K562 (cell line): ENCODE measurements around the gene FBXW9. TPM values are rescaled to one million over a fixed set of nuclear protein-coding genes. Genes with fewer than 3 reads are reported as not detected.
A peak's percentile ranks its signal among the peaks of the same experiment; 100 is the strongest.

ENCODE experiments used
- CSDE1 ChIP-seq, 2 experiments: fragments of 450-650 bp; IDR thresholded peaks; 2 replicates each; pipeline ENCODE4 v1.6.1; 2016; ENCODE audit warnings: mild to moderate bottlenecking in 1 of 2
- CXXC5 ChIP-seq: fragments of 250-450 bp; sonication (Bioruptor Pico); IDR thresholded peaks from 2 replicates; pipeline ENCODE4 v1.8.0; 2022; ENCODE audit warnings: inconsistent platforms, mild to moderate bottlenecking, moderate library complexity
- KAT7 ChIP-seq: sonication (generic); formaldehyde crosslinking; IDR thresholded peaks from 2 replicates; pipeline ENCODE4 v1.8.0; 2022; ENCODE audit warnings: missing genetic modification reagents, mild to moderate bottlenecking, borderline replicate concordance
- KHSRP ChIP-seq: fragments of 450-650 bp; IDR thresholded peaks from 2 replicates; pipeline ENCODE4 v1.6.1; 2017
- PHB2 ChIP-seq: fragments of 450-650 bp; IDR thresholded peaks from 2 replicates; pipeline ENCODE4 v1.6.1; 2017; ENCODE audit warnings: low read depth
- SAFB ChIP-seq: fragments of 200-400 bp; formaldehyde crosslinking; IDR thresholded peaks from 2 replicates; pipeline ENCODE4 v1.6.1; 2017; ENCODE audit warnings: low read depth, low read length, borderline replicate concordance
- ZNF232 ChIP-seq: sonication (generic); formaldehyde crosslinking; IDR thresholded peaks from 2 replicates; pipeline ENCODE4 v1.8.0; 2022; ENCODE audit warnings: mild to moderate bottlenecking, missing genetic modification reagents
- ZNF449 ChIP-seq: fragments of 250-450 bp; sonication (Bioruptor Pico); IDR thresholded peaks from 2 replicates; pipeline ENCODE4 v1.8.0; 2022; ENCODE audit warnings: moderate library complexity, mild to moderate bottlenecking, inconsistent platforms
- ZNF780A ChIP-seq: fragments of 250-450 bp; sonication (Bioruptor Pico); IDR thresholded peaks from 2 replicates; pipeline ENCODE4 v1.5.0; 2021; ENCODE audit warnings: mild to moderate bottlenecking
- polyA plus RNA-seq, 8 experiments: library from polyadenylated mRNA; depleted of rRNA in 4 of 8; stranded (reverse) in 5 of 8; unstranded in 3 of 8; fragments of >200 nt; fragmentation: Nextera tagmentation in 2 of 8; fragmentation: Illumina TruSeq in 1 of 8; extraction: Ambion mirVana in 2 of 8; extraction: Trizol in 1 of 8; gene quantifications; 2 replicates each; pipeline versions ENCODE4 v1.2.1 to v1.2.3, GENCODE V29; 2011 to 2014; ENCODE audit warnings: inconsistent platforms in 1 of 8, missing spikeins in 1 of 8
- total RNA-seq, 7 experiments: library from RNA; depleted of rRNA in 6 of 7; stranded (reverse); fragments of >200 nt in 6 of 7; fragmentation: Illumina TruSeq in 2 of 7; extraction: Trizol in 2 of 7; gene quantifications; 2 replicates each; pipeline versions ENCODE4 v1.2.1 to v1.2.3, GENCODE V29; 2011 to 2021; ENCODE audit warnings: low replicate concordance in 1 of 7
- TF ChIP-seq, protein P1 (sequence below): fragments of 200-600 bp; sonication (generic); IDR thresholded peaks from one replicate; pipeline ENCODE4 v1.6.1; 2012; ENCODE audit warnings: mild to moderate bottlenecking, low read depth, low read length, inconsistent platforms

Gene FBXW9
- total and polyA plus RNA-seq, 9 of the 15 experiments (the other 6 are each of a cell fraction or from before 2014, with no cell fraction given), result 0.23 to 21.7 (median 6.2) TPM

GRCh38 chr19:12681074-12681987 lies 15.1 kb downstream of the FBXW9 start, which contains the start of gene DHPS (continued):
- TF ChIP-seq, protein P1, sequence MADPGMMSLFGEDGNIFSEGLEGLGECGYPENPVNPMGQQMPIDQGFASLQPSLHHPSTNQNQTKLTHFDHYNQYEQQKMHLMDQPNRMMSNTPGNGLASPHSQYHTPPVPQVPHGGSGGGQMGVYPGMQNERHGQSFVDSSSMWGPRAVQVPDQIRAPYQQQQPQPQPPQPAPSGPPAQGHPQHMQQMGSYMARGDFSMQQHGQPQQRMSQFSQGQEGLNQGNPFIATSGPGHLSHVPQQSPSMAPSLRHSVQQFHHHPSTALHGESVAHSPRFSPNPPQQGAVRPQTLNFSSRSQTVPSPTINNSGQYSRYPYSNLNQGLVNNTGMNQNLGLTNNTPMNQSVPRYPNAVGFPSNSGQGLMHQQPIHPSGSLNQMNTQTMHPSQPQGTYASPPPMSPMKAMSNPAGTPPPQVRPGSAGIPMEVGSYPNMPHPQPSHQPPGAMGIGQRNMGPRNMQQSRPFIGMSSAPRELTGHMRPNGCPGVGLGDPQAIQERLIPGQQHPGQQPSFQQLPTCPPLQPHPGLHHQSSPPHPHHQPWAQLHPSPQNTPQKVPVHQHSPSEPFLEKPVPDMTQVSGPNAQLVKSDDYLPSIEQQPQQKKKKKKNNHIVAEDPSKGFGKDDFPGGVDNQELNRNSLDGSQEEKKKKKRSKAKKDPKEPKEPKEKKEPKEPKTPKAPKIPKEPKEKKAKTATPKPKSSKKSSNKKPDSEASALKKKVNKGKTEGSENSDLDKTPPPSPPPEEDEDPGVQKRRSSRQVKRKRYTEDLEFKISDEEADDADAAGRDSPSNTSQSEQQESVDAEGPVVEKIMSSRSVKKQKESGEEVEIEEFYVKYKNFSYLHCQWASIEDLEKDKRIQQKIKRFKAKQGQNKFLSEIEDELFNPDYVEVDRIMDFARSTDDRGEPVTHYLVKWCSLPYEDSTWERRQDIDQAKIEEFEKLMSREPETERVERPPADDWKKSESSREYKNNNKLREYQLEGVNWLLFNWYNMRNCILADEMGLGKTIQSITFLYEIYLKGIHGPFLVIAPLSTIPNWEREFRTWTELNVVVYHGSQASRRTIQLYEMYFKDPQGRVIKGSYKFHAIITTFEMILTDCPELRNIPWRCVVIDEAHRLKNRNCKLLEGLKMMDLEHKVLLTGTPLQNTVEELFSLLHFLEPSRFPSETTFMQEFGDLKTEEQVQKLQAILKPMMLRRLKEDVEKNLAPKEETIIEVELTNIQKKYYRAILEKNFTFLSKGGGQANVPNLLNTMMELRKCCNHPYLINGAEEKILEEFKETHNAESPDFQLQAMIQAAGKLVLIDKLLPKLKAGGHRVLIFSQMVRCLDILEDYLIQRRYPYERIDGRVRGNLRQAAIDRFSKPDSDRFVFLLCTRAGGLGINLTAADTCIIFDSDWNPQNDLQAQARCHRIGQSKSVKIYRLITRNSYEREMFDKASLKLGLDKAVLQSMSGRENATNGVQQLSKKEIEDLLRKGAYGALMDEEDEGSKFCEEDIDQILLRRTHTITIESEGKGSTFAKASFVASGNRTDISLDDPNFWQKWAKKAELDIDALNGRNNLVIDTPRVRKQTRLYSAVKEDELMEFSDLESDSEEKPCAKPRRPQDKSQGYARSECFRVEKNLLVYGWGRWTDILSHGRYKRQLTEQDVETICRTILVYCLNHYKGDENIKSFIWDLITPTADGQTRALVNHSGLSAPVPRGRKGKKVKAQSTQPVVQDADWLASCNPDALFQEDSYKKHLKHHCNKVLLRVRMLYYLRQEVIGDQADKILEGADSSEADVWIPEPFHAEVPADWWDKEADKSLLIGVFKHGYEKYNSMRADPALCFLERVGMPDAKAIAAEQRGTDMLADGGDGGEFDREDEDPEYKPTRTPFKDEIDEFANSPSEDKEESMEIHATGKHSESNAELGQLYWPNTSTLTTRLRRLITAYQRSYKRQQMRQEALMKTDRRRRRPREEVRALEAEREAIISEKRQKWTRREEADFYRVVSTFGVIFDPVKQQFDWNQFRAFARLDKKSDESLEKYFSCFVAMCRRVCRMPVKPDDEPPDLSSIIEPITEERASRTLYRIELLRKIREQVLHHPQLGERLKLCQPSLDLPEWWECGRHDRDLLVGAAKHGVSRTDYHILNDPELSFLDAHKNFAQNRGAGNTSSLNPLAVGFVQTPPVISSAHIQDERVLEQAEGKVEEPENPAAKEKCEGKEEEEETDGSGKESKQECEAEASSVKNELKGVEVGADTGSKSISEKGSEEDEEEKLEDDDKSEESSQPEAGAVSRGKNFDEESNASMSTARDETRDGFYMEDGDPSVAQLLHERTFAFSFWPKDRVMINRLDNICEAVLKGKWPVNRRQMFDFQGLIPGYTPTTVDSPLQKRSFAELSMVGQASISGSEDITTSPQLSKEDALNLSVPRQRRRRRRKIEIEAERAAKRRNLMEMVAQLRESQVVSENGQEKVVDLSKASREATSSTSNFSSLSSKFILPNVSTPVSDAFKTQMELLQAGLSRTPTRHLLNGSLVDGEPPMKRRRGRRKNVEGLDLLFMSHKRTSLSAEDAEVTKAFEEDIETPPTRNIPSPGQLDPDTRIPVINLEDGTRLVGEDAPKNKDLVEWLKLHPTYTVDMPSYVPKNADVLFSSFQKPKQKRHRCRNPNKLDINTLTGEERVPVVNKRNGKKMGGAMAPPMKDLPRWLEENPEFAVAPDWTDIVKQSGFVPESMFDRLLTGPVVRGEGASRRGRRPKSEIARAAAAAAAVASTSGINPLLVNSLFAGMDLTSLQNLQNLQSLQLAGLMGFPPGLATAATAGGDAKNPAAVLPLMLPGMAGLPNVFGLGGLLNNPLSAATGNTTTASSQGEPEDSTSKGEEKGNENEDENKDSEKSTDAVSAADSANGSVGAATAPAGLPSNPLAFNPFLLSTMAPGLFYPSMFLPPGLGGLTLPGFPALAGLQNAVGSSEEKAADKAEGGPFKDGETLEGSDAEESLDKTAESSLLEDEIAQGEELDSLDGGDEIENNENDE, result no peak
- no peak for TF ChIP-seq KHSRP
- TF ChIP-seq ZNF780A (CRISPR knock-in tag), result no peak
- TF ChIP-seq ZNF232 (CRISPR knock-in tag), result no peak
- no peak for TF ChIP-seq SAFB
- TF ChIP-seq ZNF449, result no peak
- no peak for TF ChIP-seq PHB2
- TF ChIP-seq CXXC5 (CRISPR knock-in tag), result peak; percentile 91
- TF ChIP-seq CSDE1 (IDR thresholded peaks at IDR 0.05), result no peak
- peak; percentile 62; the same call in 1 of the 2 replicates for TF ChIP-seq KAT7
